Measurements from ENCODE around the gene SLC27A1.
"Not testable (repeated sequence)": the region's sequence is repeated elsewhere in the genome, so short reads cannot be mapped to it uniquely, and the experiment has no call there.

The SLC27A1 gene

DNA sequence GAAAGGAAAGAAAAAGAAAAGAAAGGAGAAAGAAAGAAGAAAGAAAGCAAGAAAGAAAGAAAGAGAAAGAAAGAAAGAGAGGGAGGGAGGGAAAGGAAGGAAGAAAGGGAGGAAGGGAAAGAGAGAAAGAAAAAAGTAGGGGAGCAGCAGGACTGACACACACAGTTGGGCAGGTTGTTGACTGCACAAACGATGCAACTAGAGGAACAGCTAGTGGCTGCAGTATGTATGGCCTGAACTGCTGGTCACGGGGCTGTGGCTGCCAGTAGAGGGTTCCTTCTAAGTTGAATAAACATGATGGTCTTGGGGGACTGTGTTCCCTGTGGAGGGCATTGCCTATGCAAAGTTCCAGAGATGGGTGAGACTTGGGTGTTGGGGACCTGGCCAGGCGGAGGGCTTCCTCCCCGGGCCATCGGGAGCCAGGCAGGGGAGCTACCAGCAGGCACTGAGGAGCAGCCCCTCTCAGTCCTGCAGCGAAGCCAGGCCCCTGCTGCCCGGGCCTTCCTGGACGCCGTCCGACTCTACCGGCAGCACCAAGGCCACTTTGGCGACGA lies 68.4 kb downstream of the SLC27A1 start:
- DNase-seq (ENCODE audit: low read depth in 2 of 2): no peak

DNA sequence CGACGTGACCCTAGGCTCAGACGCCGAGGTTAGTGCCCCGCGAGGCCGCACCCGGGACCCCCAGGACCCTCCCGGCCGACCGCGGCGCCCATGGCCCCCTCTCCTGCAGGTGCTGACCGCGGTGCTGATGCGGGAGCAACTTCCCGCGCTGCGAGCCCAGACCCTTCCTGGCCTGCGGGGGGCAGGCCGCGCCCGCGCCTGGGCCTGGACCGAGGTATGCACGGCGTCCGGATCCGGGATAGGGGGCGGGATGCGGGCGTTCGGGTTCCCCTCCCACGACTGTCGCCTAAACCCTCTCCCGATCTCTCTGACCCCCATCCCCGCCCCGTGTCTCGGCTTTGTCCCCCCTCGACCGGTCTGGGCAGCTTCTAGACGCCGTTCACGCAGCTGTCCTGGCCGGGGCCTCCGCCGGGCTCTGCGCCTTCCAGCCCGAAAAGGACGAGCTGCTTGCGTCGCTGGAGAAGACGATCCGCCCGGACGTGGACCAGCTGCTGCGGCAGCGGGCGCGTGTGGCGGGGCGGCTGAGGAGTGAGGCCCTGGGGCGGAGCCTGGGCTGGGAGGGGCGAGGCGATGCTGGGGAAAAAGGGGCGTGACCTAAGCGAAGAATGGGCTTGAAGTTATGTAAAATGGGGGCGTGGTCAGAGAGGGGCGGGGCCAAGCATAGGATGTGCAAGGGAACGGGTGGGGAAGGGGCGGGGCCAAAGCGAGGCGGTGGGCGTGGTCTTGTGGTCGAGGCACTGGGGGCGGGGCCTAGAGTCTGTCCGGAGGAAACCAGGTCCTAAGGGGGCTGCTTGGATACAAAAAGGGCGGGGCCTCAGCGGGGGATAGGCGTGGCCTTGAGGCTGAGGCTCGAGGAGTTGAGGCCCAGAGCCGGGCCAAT lies 69.2 kb downstream of the SLC27A1 start:
- peak; percentile 95 to 98 for DNase-seq (ENCODE audit: low read depth in 2 of 2)

DNA sequence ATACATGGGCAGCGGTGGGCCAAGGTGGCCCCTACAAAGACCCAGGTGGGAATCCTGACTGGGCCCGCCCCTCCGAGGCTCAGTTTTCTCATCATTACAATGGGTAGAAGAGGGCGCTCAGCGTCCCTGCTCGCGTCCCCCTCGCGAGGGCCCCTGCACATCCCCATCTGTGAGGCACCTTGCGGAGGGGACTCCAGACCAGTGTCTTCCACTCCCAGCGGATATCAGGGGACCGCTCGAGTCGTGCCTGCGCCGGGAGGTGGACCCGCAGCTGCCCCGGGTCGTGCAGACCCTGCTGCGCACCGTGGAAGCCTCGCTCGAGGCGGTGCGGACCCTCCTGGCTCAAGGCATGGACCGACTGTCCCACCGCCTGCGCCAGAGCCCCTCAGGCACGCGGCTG lies 69.8 kb downstream of the SLC27A1 start:
- DNase-seq (ENCODE audit: low read depth in 2 of 2): no peak

DNA sequence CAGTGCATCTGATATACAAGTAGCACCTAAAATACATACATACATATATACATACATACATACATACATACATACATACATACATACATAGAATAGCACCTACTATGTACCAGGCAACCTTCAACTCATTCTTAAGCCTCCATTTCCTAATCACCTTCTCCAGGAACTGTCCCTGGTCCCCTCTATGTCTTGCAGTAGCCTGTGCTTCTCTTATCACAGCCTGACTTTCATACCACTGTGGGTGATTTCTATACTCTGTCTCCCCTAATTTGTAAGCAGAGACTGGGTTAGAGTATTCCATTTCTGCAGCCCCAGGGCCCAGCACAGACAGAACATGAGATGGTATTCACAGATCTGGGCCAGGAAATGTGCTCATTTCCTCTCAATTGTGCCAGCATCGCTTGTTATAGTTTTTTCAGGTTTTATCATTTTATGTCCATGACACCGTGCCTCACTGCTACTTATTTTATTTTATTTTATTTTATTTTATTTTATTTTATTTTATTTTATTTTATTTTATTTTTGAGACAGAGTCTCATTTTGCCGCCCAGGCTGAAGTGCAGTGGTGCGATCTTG lies 70.9 kb downstream of the SLC27A1 start:
- no peak for DNase-seq (ENCODE audit: low read depth in 2 of 2)

DNA sequence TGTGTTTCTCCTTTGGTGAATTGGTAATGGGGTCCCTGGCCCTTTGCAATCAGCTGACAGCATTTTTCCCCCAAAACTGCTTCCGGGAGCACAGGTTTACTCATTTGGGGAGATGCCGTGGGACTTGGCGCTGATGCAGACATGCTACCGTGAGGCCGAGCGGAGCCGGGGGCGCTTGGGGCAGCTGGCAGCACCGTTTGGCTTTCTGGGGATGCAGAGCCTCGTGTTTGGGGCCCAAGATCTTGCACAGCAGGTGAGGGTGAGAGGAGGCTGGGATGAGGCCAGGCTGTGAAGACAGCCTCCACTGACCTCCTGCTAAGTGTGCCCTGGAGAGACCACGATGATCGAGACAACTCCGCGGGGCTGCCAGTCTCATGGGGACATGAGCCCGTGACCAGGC lies 71.7 kb downstream of the SLC27A1 start:
- no peak for DNase-seq (ENCODE audit: low read depth in 2 of 2)

GRCh38 chr19:17542793-17543582 lies 72.7 kb downstream of the SLC27A1 start:
- DNase-seq (ENCODE audit: low read depth in 2 of 2): no peak

DNA sequence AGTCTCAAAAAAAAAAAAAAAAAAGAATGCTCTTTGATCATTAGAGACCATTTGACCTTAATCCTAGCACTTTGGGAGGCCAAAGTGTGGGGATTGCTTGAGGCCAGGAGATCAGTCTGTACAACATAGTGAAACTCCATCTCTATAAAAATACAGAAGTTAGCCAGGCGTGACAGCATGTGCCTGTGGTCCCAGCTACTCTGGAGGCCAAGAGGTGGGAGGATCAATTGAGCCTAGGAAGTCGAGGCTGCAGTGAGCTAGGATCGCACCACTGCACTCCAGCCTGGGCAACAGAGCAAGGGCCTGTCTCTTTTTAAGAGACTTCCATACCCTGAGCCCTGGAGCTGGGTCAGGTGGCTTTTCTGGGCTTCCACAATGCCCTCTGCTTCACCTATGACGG lies 73.7 kb downstream of the SLC27A1 start:
- DNase-seq (ENCODE audit: low read depth in 2 of 2): no peak

GRCh38 chr19:17544418-17544817 lies 74.1 kb downstream of the SLC27A1 start:
- no peak for DNase-seq (ENCODE audit: low read depth in 2 of 2)

DNA sequence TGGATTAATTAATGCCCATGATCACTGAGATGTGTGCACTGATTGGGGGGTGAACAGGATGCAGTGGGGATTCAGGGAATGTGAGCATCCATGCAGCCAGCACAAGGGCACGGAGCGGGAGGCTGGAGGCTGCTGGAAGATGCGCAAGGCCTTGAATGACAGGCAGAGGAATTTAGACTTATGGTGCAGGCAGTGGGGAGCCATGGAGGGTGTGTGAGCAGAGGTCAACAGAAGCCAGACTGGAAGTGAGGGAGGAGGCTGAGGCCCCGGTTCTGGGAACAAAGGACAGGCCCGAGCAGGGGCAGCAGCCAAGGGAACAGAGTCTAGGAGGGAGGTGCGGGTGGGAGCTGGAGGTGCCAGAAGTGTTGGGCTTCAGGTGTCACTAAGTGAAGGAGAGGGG lies 77.8 kb downstream of the SLC27A1 start:
- no peak for DNase-seq (ENCODE audit: low read depth in 2 of 2)

DNA sequence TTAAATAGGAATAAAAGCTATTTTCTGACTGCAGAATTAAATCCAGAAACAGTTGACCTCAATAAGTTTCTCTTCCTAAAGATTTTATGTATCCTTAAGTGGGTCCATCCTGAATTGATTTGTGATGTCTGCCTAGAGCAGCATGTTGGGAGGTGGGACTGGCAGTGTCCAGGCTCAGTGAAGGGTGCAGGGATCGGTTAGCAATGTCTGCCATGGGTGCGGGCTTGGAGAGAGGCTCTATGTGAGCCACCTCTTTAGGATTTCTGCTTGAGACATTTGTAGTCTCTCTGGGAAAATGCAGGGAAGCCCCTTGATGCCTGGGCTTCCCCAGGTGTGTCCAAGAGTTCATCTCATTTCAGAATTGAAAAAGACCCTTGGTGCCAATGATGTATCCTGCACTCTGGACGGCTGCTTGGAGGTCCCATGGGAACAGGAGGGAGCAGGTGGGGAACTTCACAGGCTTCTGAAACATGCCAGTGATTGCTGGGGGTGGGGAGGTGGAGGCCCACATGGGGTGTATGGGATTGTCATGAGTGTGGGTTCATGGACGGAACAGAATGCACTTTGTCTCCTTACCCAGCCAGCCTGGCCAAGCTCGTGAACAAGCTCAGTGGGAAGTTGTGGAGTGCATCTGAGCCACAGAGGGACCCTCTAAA lies 78.9 kb downstream of the SLC27A1 start:
- no peak for DNase-seq (ENCODE audit: low read depth in 2 of 2)

DNA sequence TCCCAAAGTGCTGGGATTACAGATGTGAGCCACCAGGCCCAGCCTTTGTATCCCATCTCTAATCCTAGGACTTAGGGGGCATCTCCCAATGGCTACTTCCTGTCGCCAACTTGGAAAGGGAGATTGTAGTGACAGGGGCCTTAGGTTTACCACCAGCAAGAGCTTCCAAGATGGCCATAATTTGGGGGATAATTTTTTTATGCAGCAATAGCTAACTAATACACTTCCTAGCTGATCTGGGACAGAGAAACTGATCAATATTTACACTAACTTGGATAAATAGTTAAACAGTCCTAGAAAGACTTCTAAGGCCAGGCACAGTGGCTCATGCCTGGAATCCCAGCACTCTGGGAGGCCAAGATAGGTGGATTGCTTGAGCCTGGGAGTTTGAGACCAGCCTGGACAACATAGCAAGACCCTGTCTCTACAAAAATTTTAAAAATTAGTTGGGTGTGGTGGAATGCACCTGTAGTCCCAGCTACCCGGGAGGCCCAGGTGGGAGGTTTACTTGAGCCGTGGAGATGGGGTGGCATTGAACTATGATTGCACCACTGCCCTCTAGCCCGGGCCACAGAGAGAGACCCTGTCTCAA lies 79.8 kb downstream of the SLC27A1 start:
- no peak for DNase-seq (ENCODE audit: low read depth in 2 of 2)

DNA sequence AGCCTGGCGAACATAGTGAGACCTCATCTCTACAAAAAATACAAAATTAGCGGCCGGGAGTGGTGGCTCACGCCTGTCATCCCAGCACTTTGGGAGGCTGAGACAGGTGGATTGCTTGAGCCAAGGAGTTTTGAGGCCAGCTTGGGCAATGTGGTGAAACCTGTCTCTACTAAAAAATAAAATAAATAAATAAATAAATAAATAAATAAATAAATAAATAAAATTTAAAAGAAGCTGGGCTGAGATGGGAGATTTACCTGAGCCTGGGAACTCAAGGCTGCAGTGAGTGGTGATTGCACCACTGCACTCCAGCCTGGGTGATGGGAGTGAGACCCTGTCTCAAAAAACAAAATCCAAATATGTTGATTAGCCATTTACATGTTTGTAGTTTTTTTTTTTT lies 82.4 kb downstream of the SLC27A1 start:
- DNase-seq (ENCODE audit: low read depth in 2 of 2): not testable (repeated sequence)

DNA sequence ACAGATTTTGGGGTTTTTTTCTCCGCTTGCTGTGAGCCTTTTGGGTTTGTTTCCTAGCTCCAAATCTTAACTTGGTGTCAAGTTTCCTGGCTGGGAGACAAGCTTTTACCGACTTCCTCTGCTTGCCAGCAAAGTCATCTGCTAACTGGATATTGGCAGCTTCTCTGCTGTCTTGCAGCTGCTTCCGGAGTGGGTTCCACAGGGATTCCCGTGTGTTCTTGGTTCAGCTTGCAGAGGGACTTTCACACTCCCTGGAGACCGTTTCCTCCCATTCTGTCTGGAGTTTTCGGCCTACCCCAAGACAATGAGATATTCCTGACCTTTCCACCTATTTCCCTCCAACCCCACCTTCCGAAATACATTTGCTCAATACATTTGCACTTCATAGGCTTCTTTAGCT lies 82.9 kb downstream of the SLC27A1 start:
- DNase-seq (ENCODE audit: low read depth in 2 of 2): no peak

- no peak for DNase-seq (ENCODE audit: low read depth in 2 of 2)
These were observed 84.7 kb downstream of the SLC27A1 start for GRCh38 chr19:17554968-17555479.

DNA sequence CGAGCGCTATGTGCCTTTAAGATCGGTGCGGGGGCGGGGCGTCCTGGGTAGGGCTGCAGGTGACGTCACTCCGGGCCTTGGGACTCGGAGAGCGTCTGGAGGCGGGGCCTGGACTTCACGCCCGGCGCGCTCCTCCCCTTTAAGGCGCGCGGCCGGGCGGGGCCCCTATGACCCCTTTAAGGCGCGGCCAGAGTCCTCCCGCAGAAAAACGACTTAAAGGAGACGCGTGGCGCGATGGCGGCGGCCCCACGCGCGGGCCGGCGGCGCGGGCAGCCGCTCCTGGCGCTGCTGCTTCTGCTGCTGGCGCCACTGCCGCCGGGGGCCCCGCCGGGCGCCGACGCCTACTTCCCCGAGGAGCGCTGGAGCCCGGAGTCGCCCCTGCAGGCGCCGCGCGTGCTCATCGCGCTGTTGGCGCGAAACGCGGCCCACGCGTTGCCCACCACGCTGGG lies 85.2 kb downstream of the SLC27A1 start, which contains the start of gene COLGALT1:
COLGALT1 (plus strand) TSS at position 170 of the 449 bp plus-strand sequence; CDS start at position 235, 65 bp downstream.
- peak; percentile 99 to 100 for DNase-seq (ENCODE audit: low read depth in 2 of 2)

Data from activated CD4-positive, alpha-beta T cell treated with anti-CD3 and anti-CD28 coated beads for 24 hours (primary cell).